K562 (cell line): ENCODE data around the gene RPN1. TPM values are rescaled to one million over a fixed set of nuclear protein-coding genes. Genes with fewer than 3 reads are reported as not detected.

Source experiments
- BRF1 ChIP-seq: IDR thresholded peaks from 3 replicates; pipeline ENCODE4 v1.6.1; 2011; ENCODE audit warnings: borderline replicate concordance, mild to moderate bottlenecking; ENCODE audit not compliant: insufficient read length; ENCODE audit errors: extremely low read depth
- CBFA2T2 ChIP-seq: fragments of 450-650 bp; conservative IDR thresholded peaks from 2 replicates; pipeline ENCODE4 v1.6.1; 2017; ENCODE audit warnings: mild to moderate bottlenecking
- COPS2 ChIP-seq: fragments of 450-650 bp; conservative IDR thresholded peaks from 2 replicates; pipeline ENCODE4 v1.6.1; 2016; ENCODE audit warnings: mild to moderate bottlenecking, moderate library complexity
- ESRRA ChIP-seq: fragments of 450-650 bp; IDR thresholded peaks from 2 replicates; pipeline ENCODE4 v1.6.1; 2014; ENCODE audit warnings: low read depth, mild to moderate bottlenecking, moderate library complexity, borderline replicate concordance
- KDM2B ChIP-seq: fragments of 250-450 bp; sonication (Bioruptor Pico); IDR thresholded peaks from 2 replicates; pipeline ENCODE4 v1.8.0; 2021; ENCODE audit warnings: mild to moderate bottlenecking, moderate library complexity
- LARP7 ChIP-seq: fragments of 450-650 bp; IDR thresholded peaks from 2 replicates; pipeline ENCODE4 v1.6.1; 2016
- MTA3 ChIP-seq: fragments of 450-650 bp; formaldehyde crosslinking; IDR thresholded peaks from 2 replicates; pipeline ENCODE4 v1.6.1; 2017; ENCODE audit warnings: mild to moderate bottlenecking, borderline replicate concordance
- POLR2AphosphoS5 ChIP-seq: IDR thresholded peaks from 2 replicates; pipeline ENCODE4 v1.6.1; 2011; ENCODE audit warnings: mild to moderate bottlenecking, low read depth, low read length, moderate library complexity; ENCODE audit not compliant: control insufficient read depth, insufficient read depth
- SMAD2 ChIP-seq: fragments of 150-350 bp; IDR thresholded peaks from 2 replicates; pipeline ENCODE4 v1.6.1; 2014; ENCODE audit warnings: low read depth, mild to moderate bottlenecking, low read length
- SP1 ChIP-seq: sonication (generic); formaldehyde crosslinking; IDR thresholded peaks from 2 replicates; pipeline ENCODE4 v1.8.1; 2022; ENCODE audit warnings: mild to moderate bottlenecking, missing genetic modification reagents
- SPI1 ChIP-seq: IDR thresholded peaks from 2 replicates; pipeline ENCODE4 v1.6.1; 2011; ENCODE audit warnings: low read depth, low read length, control low read depth, borderline replicate concordance
- SUPT5H ChIP-seq: fragments of 450-650 bp; IDR thresholded peaks from 2 replicates; pipeline ENCODE4 v1.6.1; 2016
- TAF7 ChIP-seq: fragments of 450-650 bp; IDR thresholded peaks from 2 replicates; pipeline ENCODE4 v1.6.1; 2016; ENCODE audit warnings: missing genetic modification characterization, missing compliant biosample characterization
- TCF7L2 ChIP-seq: fragments of 150-350 bp; IDR thresholded peaks from 2 replicates; pipeline ENCODE4 v1.6.1; 2016; ENCODE audit warnings: low read depth, mild to moderate bottlenecking, low read length, moderate library complexity
- TOE1 ChIP-seq, 2 experiments: fragments of 450-650 bp in 1 of 2; sonication (generic) in 1 of 2; formaldehyde crosslinking in 1 of 2; IDR thresholded peaks; 2 replicates each; pipeline versions ENCODE4 v1.7.1 to v1.8.0; 2016 to 2022; ENCODE audit warnings: borderline replicate concordance in 2 of 2, mild to moderate bottlenecking in 2 of 2, antibody characterized with exemption in 1 of 2, inconsistent platforms in 1 of 2, low read depth in 1 of 2, missing genetic modification reagents in 1 of 2, moderate library complexity in 1 of 2
- ZBTB8A ChIP-seq: fragments of 450-650 bp; IDR thresholded peaks from 2 replicates; pipeline ENCODE4 v1.6.1; 2018; ENCODE audit warnings: mild to moderate bottlenecking, moderate library complexity; ENCODE audit not compliant: partially characterized antibody
- ZFPM2 ChIP-seq: fragments of 250-450 bp; sonication (Bioruptor Pico); IDR thresholded peaks from 2 replicates; pipeline ENCODE4 v1.5.1; 2022; ENCODE audit warnings: mild to moderate bottlenecking
- ZNF184 ChIP-seq: sonication (generic); formaldehyde crosslinking; IDR thresholded peaks from 2 replicates; pipeline ENCODE4 v1.5.0; 2020; ENCODE audit warnings: missing genetic modification reagents
- ZNF197 ChIP-seq: fragments of 200-800 bp; sonication (Bioruptor generic); IDR thresholded peaks from 2 replicates; pipeline ENCODE4 v1.6.1; 2016; ENCODE audit warnings: low read depth, missing genetic modification characterization, missing compliant biosample characterization
- ZNF57 ChIP-seq: fragments of 450-650 bp; formaldehyde crosslinking; IDR thresholded peaks from 2 replicates; pipeline ENCODE4 v1.4.0; 2020; ENCODE audit warnings: mild to moderate bottlenecking, moderate library complexity
- polyA plus RNA-seq, 8 experiments: library from polyadenylated mRNA; depleted of rRNA in 4 of 8; stranded (reverse) in 5 of 8; unstranded in 3 of 8; fragments of >200 nt; fragmentation: Nextera tagmentation in 2 of 8; fragmentation: Illumina TruSeq in 1 of 8; extraction: Ambion mirVana in 2 of 8; extraction: Trizol in 1 of 8; gene quantifications; 2 replicates each; pipeline versions ENCODE4 v1.2.1 to v1.2.3, GENCODE V29; 2011 to 2014; ENCODE audit warnings: inconsistent platforms in 1 of 8, missing spikeins in 1 of 8
- total RNA-seq, 7 experiments: library from RNA; depleted of rRNA in 6 of 7; stranded (reverse); fragments of >200 nt in 6 of 7; fragmentation: Illumina TruSeq in 2 of 7; extraction: Trizol in 2 of 7; gene quantifications; 2 replicates each; pipeline versions ENCODE4 v1.2.1 to v1.2.3, GENCODE V29; 2011 to 2021; ENCODE audit warnings: low replicate concordance in 1 of 7
- TF ChIP-seq, protein P1 (sequence below): fragments of 250-450 bp; sonication (Bioruptor Pico); IDR thresholded peaks from 2 replicates; pipeline ENCODE4 v1.5.0; 2021; ENCODE audit warnings: mild to moderate bottlenecking, moderate library complexity
- TF ChIP-seq, protein P2 (sequence below): sonication (generic); formaldehyde crosslinking; IDR thresholded peaks from 2 replicates; pipeline ENCODE4 v1.8.0; 2022; ENCODE audit warnings: mild to moderate bottlenecking, missing genetic modification reagents
- TF ChIP-seq, protein P3 (sequence below): fragments of 450-650 bp; formaldehyde crosslinking; IDR thresholded peaks from 2 replicates; pipeline ENCODE4 v1.4.0; 2022; ENCODE audit warnings: missing genetic modification characterization

RPN1 gene
- total and polyA plus RNA-seq, 9 of the 15 experiments (the other 6 are each of a cell fraction or from before 2014, with no cell fraction given), result 39.5 to 300 (median 148) TPM

DNA sequence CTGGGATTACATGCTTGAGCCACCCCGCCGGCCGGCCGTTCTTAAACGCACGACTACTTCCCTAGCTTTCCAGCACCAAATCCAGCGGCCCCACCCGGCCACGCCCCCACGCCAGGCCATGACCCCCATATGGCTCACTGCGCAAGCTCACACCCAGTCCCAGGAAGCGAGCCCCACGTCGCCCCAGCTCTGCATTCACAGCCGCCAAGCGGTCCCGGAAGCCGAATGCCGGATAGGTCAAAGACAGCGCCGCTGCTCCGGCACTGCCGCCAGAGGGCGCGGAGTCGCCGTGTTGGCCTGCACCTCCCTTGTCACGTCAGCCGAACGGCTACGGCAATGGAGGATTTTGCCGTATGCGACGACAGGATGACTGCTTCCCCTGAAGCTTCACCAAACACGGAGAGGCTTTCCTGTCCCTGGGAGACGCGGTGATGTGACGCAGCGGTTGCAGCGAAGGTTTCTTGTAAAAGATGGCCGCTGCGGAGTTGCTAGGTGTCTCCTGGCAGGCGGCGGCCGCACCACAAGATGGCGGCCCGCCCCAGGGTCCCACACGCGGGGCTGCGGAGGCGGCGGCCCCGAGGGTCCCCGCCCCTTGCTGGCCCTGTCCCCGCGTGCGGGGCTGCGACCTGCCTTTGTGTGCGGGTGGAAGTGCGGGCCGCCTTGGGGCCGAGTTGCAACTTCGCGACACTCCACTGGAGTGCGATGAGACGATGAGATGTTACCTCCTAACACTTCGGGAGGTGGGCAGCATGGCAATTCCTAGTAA, 30.2 kb upstream of the RPN1 start (continued):
- no peak for TF ChIP-seq ZNF184 (CRISPR knock-in tag)
- no peak for TF ChIP-seq LARP7
- no peak for TF ChIP-seq SPI1
- TF ChIP-seq, protein P1, sequence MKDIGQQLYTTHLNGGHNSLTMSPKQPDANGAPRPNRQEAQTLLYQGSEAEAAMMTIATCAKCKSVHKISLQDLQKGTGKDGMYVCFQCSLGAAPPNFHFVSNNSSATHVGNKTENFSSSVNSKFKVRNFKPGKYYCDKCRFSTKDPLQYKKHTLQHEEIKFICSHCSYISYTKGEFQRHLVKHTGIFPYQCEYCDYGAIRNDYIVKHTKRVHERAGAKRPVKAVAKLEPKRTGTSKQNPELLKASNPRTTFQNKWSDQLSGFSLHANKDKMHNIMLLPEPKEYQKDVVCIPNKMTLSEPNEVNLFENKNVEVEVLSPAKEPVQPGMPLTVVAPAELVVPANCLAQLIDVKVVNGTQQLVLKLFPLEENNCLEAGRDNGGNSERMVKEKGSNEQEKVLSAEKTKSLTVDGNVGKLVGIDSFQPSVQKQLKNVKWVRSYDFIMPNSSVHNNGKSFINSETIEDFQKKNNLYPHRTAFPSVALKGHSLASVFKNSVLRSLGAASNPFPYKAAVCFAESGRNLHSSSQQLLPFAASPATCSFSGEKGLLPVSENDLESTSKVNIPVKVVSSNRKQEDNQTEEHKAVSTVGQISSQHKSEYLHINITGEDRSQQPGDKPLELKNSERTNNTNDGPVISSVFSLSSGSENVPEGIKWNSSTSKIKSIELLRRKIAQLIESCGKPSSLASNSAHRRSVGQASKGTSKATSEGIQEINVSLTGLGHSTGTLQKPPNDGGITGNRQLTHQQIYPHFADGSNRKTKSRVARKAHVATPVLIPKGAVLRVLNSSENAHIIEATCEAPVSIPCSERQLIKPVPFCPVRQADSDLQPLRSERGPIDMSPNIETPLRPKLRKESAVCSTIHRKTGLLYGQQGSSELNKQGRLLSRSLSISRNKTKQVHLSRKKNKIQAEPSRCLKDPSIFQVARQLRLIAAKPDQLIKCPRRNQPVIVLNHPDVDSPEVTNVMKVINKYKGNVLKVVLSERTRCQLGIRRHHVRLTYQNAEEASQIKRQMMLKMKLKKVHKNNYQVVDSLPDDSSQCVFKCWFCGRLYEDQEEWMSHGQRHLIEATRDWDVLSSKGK (CRISPR knock-in tag), result no peak
- no peak for TF ChIP-seq TCF7L2
- TF ChIP-seq POLR2AphosphoS5, result peak; percentile 65
- peak; percentile 94 for TF ChIP-seq SP1 (CRISPR knock-in tag)
- TF ChIP-seq TOE1 (IDR thresholded peaks at IDR 0.05; ENCODE audit: borderline replicate concordance), result peak; percentile 63; the same call in 1 of the 2 replicates
- no peak; the same call in 1 of the 2 replicates for TF ChIP-seq TOE1 (CRISPR knock-in tag; IDR thresholded peaks at IDR 0.05; ENCODE audit: borderline replicate concordance, low read depth)
- TF ChIP-seq ZNF57 (CRISPR knock-in tag), result no peak
- no peak for TF ChIP-seq BRF1
- no peak for TF ChIP-seq COPS2
- TF ChIP-seq SUPT5H, result peak; percentile 83
- TF ChIP-seq SMAD2, result no peak
- TF ChIP-seq, protein P2, sequence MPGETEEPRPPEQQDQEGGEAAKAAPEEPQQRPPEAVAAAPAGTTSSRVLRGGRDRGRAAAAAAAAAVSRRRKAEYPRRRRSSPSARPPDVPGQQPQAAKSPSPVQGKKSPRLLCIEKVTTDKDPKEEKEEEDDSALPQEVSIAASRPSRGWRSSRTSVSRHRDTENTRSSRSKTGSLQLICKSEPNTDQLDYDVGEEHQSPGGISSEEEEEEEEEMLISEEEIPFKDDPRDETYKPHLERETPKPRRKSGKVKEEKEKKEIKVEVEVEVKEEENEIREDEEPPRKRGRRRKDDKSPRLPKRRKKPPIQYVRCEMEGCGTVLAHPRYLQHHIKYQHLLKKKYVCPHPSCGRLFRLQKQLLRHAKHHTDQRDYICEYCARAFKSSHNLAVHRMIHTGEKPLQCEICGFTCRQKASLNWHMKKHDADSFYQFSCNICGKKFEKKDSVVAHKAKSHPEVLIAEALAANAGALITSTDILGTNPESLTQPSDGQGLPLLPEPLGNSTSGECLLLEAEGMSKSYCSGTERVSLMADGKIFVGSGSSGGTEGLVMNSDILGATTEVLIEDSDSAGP (CRISPR knock-in tag), result no peak
- TF ChIP-seq, protein P3, sequence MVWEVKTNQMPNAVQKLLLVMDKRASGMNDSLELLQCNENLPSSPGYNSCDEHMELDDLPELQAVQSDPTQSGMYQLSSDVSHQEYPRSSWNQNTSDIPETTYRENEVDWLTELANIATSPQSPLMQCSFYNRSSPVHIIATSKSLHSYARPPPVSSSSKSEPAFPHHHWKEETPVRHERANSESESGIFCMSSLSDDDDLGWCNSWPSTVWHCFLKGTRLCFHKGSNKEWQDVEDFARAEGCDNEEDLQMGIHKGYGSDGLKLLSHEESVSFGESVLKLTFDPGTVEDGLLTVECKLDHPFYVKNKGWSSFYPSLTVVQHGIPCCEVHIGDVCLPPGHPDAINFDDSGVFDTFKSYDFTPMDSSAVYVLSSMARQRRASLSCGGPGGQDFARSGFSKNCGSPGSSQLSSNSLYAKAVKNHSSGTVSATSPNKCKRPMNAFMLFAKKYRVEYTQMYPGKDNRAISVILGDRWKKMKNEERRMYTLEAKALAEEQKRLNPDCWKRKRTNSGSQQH, result no peak
- TF ChIP-seq ZFPM2 (CRISPR knock-in tag), result no peak
- TF ChIP-seq ZBTB8A, result no peak
- peak; percentile 68; the same call in 1 of the 2 replicates for TF ChIP-seq ZNF197
- no peak for TF ChIP-seq KDM2B
- TF ChIP-seq ESRRA, result peak; percentile 62; the same call in 1 of the 2 replicates
- no peak for TF ChIP-seq CBFA2T2
- peak; percentile 90; the same call in 1 of the 2 replicates for TF ChIP-seq MTA3
- peak; percentile 64; the same call in 1 of the 2 replicates for TF ChIP-seq TAF7 (tag)
